ENCODE data around the gene PCYOX1L.
A peak's percentile ranks its signal among the peaks of the same experiment; 100 is the strongest.

PCYOX1L gene

GRCh38 chr5:149310947-149311658 lies 46.7 kb upstream of the PCYOX1L start:
- H2AFZ ChIP-seq (ENCODE audit: low read depth, low read length) = no peak overlapping the region
- TF ChIP-seq EZH2phosphoT487 (IDR thresholded peaks at IDR 0.05; ENCODE audit: low read depth) (no peak), CTCF (IDR thresholded peaks at IDR 0.05; ENCODE audit: low read depth, low read length) (no peak)
- H3K79me2 ChIP-seq (ENCODE audit: low read length) = no peaks in the 10 kb centered on the region
- H3K27ac ChIP-seq (ENCODE audit: low read length) = no peak overlapping the region
- no peak overlapping the region for H3K4me3 ChIP-seq (ENCODE audit: low read length)
- no peaks in the 10 kb centered on the region; the same call in 1 of the 2 replicates for H3K4me1 ChIP-seq (ENCODE audit: low read length)
- no peaks in the 10 kb centered on the region for H4K20me1 ChIP-seq (ENCODE audit: insufficient read depth, low read length)
- H3K9me3 ChIP-seq (ENCODE audit: insufficient read depth, low read length) = no peaks in the 10 kb centered on the region
- H3K9ac ChIP-seq (ENCODE audit: low read length) = no peak overlapping the region
- no peaks in the 10 kb centered on the region for H3K27me3 ChIP-seq (ENCODE audit: low read depth, low read length)
- no peak overlapping the region for H3K4me2 ChIP-seq (ENCODE audit: low read length)
- no peaks in the 10 kb centered on the region for H3K36me3 ChIP-seq (replicated peaks; ENCODE audit: low read depth, low read length)

- no peaks in the 10 kb centered on the region for H3K9me3 ChIP-seq (ENCODE audit: insufficient read depth, low read length)
- H3K27me3 ChIP-seq (ENCODE audit: low read depth, low read length) = no peaks in the 10 kb centered on the region
- TF ChIP-seq CTCF (IDR thresholded peaks at IDR 0.05; ENCODE audit: low read depth, low read length) (no peak), EZH2phosphoT487 (IDR thresholded peaks at IDR 0.05; ENCODE audit: low read depth) (no peak)
- no peak overlapping the region for H3K4me3 ChIP-seq (ENCODE audit: low read length)
- H2AFZ ChIP-seq (ENCODE audit: low read depth, low read length) = no peak overlapping the region
- no peak overlapping the region for H3K9ac ChIP-seq (ENCODE audit: low read length)
- H3K36me3 ChIP-seq (replicated peaks; ENCODE audit: low read depth, low read length) = no peaks in the 10 kb centered on the region
- H3K4me2 ChIP-seq (ENCODE audit: low read length) = no peak overlapping the region
- no peaks in the 10 kb centered on the region; the same call in 1 of the 2 replicates for H3K4me1 ChIP-seq (ENCODE audit: low read length)
- no peaks in the 10 kb centered on the region for H3K79me2 ChIP-seq (ENCODE audit: low read length)
- H3K27ac ChIP-seq (ENCODE audit: low read length) = no peak overlapping the region
- H4K20me1 ChIP-seq (ENCODE audit: insufficient read depth, low read length) = no peaks in the 10 kb centered on the region
Observed at GRCh38 chr5:149313151-149313841, 44.5 kb upstream of the PCYOX1L start.

DNA sequence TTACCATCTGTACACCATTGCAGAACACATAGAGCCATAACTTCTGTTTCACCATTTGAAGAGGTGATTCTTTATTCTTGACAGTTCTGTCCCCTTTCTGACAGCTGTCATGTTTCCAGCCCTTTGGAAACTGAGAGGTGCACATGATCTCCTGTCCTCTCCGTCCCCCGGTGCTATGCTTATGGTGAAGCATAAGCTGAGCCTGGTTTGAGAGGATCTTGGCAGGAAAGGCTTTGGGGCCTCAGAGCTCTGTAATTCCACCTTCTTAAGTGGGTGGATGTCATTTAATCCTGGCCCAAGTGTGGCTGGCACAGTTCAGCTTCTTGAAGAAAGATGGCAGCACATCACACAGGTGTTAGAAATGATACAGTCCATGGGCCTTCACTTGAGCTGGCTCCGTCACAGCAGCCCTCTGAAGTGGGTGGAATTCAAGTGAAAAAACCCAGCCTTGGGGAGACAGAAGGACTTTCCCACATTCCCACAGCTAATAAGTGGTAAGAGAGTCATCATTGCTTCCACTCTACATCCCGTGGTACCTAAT lies 43.2 kb upstream of the PCYOX1L start:
- Histone ChIP-seq H3K27ac (ENCODE audit: low read length) (no peak overlapping the region), H3K9ac (ENCODE audit: low read length) (no peak overlapping the region), H3K27me3 (ENCODE audit: low read depth, low read length) (no peaks in the 10 kb centered on the region), H3K4me2 (ENCODE audit: low read length) (no peak overlapping the region), H4K20me1 (ENCODE audit: insufficient read depth, low read length) (no peaks in the 10 kb centered on the region), H3K36me3 (replicated peaks; ENCODE audit: low read depth, low read length) (no peaks in the 10 kb centered on the region), H3K4me3 (ENCODE audit: low read length) (no peak overlapping the region), H3K4me1 (ENCODE audit: low read length) (no peaks in the 10 kb centered on the region; the same call in 1 of the 2 replicates), H3K79me2 (ENCODE audit: low read length) (no peaks in the 10 kb centered on the region), H2AFZ (ENCODE audit: low read depth, low read length) (no peak overlapping the region), H3K9me3 (ENCODE audit: insufficient read depth, low read length) (no peaks in the 10 kb centered on the region)
- TF ChIP-seq CTCF (IDR thresholded peaks at IDR 0.05; ENCODE audit: low read depth, low read length) (0 out of 2 replicates have a peak, but pooled peaks have one; percentile 6), EZH2phosphoT487 (IDR thresholded peaks at IDR 0.05; ENCODE audit: low read depth) (no peak)

DNA sequence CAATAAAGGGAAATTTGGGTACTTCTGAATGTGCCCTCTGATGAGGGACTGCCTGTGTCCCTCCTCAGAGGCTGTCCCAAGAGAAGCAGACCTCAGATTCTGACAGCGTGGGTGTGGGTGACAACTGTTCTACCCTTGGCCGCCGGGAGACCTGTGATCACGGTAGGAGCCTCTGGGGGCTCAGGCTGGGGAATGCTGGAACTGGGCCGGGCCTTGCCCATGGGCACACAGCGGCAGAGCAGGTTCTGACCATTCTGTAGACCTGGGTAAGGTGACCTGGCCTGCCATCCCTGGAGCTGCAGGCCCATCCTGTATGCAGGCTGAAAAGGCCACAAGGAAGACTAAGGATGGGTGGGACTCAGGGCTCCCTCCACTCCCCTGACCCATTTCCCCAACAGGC lies 42.1 kb upstream of the PCYOX1L start:
- Histone ChIP-seq H3K4me2 (ENCODE audit: low read length) (no peak overlapping the region), H3K4me1 (ENCODE audit: low read length) (no peaks in the 10 kb centered on the region; the same call in 1 of the 2 replicates), H2AFZ (ENCODE audit: low read depth, low read length) (no peak overlapping the region)

More for the DNA sequence above, 42.1 kb upstream of the PCYOX1L start:
- no peak for TF ChIP-seq EZH2phosphoT487 (IDR thresholded peaks at IDR 0.05; ENCODE audit: low read depth)
- TF ChIP-seq CTCF (IDR thresholded peaks at IDR 0.05; ENCODE audit: low read depth, low read length) = no peak
- Histone ChIP-seq H3K36me3 (replicated peaks; ENCODE audit: low read depth, low read length) (no peaks in the 10 kb centered on the region), H3K9ac (ENCODE audit: low read length) (no peak overlapping the region), H3K79me2 (ENCODE audit: low read length) (no peaks in the 10 kb centered on the region), H4K20me1 (ENCODE audit: insufficient read depth, low read length) (no peaks in the 10 kb centered on the region), H3K27me3 (ENCODE audit: low read depth, low read length) (no peaks in the 10 kb centered on the region), H3K27ac (ENCODE audit: low read length) (no peak overlapping the region), H3K9me3 (ENCODE audit: insufficient read depth, low read length) (no peaks in the 10 kb centered on the region), H3K4me3 (ENCODE audit: low read length) (no peak overlapping the region)
